Aorta (tissue), 5 donors: Measurements from ENCODE around the gene CCDC190. TPM values are rescaled to one million over a fixed set of nuclear protein-coding genes. Genes with fewer than 3 reads are reported as not detected.

Experiments
- ATAC-seq: fragments of 200-7000 bp; cut with Tn5 transposase; one replicate; pipeline ENCODE4 v1.9.1; 2022; ENCODE audit warnings: moderate library complexity; ENCODE audit not compliant: low FRiP score
- DNase-seq, 2 donors: peaks; one replicate each; pipeline ENCODE4 v3.0.0-alpha.2; 2020
- H3K27ac ChIP-seq, 2 donors: one replicate each; pipeline ENCODE4 v1.5.1; 2013; ENCODE audit warnings: low read length in 2 of 2, mild to moderate bottlenecking in 2 of 2, moderate library complexity in 2 of 2, control low read depth in 1 of 2, inconsistent platforms in 1 of 2, low read depth in 1 of 2
- H3K27me3 ChIP-seq, 2 donors: one replicate each; pipeline ENCODE4 v1.6.1; 2013; ENCODE audit warnings: control low read depth in 1 of 2, low read length in 1 of 2, mild to moderate bottlenecking in 1 of 2, moderate library complexity in 1 of 2; ENCODE audit not compliant: insufficient read depth in 2 of 2, control insufficient read depth in 1 of 2
- H3K36me3 ChIP-seq, 2 donors: one replicate each; pipeline ENCODE4 v1.6.1; 2013; ENCODE audit warnings: control low read depth in 1 of 2, low read length in 1 of 2, mild to moderate bottlenecking in 1 of 2; ENCODE audit not compliant: insufficient read depth in 2 of 2, control insufficient read depth in 1 of 2
- H3K4me1 ChIP-seq, 2 donors: one replicate each; pipeline ENCODE4 v1.6.1; 2013; ENCODE audit warnings: low read length in 2 of 2, control low read depth in 1 of 2, mild to moderate bottlenecking in 1 of 2, moderate library complexity in 1 of 2; ENCODE audit not compliant: insufficient read depth in 2 of 2, control insufficient read depth in 1 of 2
- H3K4me3 ChIP-seq, 2 donors: one replicate each; pipeline ENCODE4 v1.5.1; 2013; ENCODE audit warnings: low read length in 2 of 2, control low read depth in 1 of 2, mild to moderate bottlenecking in 1 of 2
- H3K9me3 ChIP-seq: one replicate; pipeline ENCODE4 v1.6.1; 2013; ENCODE audit warnings: mild to moderate bottlenecking, low read length; ENCODE audit not compliant: control insufficient read depth
- WGBS, 2 donors: extraction: QIAGEN DNeasy Blood & Tissue Kit; methylation state at CpG; one replicate each; pipeline ENCODE4 v1.1.7; 2013; 5-methylcytosine and 5-hydroxymethylcytosine counted together
- intact Hi-C, 2 donors: fragments of 100-400 bp; cut with DNase I; formaldehyde crosslinking; loops; one replicate each; pipeline versions ENCODE4 v1.14.2 to v1.15.0; 2022
- long read RNA-seq, 2 donors: library from polyadenylated mRNA; unstranded; transcript quantifications; one replicate each; pipeline ENCODE4 v2.0.0, GENCODE V29; 2020 to 2021
- polyA plus RNA-seq, 2 donors: library from polyadenylated mRNA; stranded (reverse); fragments of 200-250 nt; gene quantifications; one replicate each; pipeline ENCODE4 v1.2.3, GENCODE V29; 2013
- total RNA-seq, 2 donors: library from RNA; stranded (reverse); fragmentation: NEBNext Ultra II Directional; extraction: Animal tissue kit (Norgen Biotek cat#: 25700); gene quantifications; one replicate each; pipeline ENCODE4 v1.2.1, GENCODE V29; 2021
- donor health status: healthy with polysubstance abuse.
- donor health status: Bipolar disorder and iron deficiency.
- donor health status: DM: no; HTN: no; CAD: no.
- donor health status: DM: no; HTN: no; CAD: no.
- donor health status: DM: yes; HTN: yes; CAD: no.

CCDC190 gene, protein sequence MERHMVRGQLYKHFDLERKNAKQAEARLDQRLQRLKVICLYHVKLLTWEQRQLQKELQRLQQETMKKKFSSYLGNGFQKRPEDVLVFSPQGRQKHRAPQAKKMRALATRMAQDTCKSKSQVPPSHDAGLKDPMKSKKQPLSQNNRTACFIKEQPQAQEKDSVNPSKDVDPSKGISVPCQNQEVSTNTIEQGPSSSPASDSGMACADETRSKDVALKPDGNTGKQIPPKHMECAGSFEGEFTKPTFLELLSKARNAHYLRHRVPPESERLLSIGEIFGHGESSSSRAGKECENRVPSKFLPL
- total RNA-seq (1 to 10 TPM; 1.6 to 2.2 TPM), polyA plus RNA-seq (1 to 10 TPM; 1.0 to 4.1 TPM)
- long read RNA-seq, donor 1, partial matches to known transcripts, result 0 of 4 reads
- long read RNA-seq, donor 1, other reads (novel, unspliced or antisense), result 4 of 4 reads
- long read RNA-seq, donor 2, partial matches to known transcripts, result 0 of 1 reads
- long read RNA-seq, donor 2, other reads (novel, unspliced or antisense), result 1 of 1 reads

DNA sequence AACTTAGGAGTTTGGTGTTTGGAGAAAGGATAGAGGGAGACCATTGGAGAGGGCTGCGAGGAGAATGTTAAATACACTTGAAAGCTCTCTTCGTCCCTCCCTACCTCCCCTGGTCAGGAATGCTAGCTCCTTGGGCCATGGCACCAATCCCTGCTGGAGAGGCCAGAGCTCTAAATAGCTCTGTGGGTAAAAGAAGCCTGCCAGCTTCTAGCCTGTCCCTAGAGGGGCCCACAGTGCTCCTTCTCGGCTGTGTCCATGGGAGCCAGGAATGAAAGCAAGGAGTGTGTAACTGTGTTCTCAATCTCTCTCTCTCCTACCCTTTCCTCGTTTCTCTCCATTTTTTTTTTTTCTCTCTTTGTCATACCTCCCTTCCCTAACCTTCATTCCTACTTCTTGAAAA, at the start of gene CCDC190:
CCDC190 (minus strand) TSS at position 75 of the 400 bp plus-strand sequence. CDS start 1,529 bp downstream, outside the sequence.
- H3K36me3 ChIP-seq, result no peaks in the 10 kb centered on the region
- peak; percentile 80 to 84 for DNase-seq
- ATAC-seq, result peak; percentile 89
- H3K4me1 ChIP-seq, result peaks cover 8 to 18% of the 10 kb centered on the region in 2 donors
- intact Hi-C loops, result no loop called here
- H3K27ac ChIP-seq, result peak within 1 kb of the TSS; percentile 89 to 99
- WGBS, 2 donors, result 0 to 6% methylated on average over 4 of the region's 4 CpGs
- H3K9me3 ChIP-seq, result no peaks in the 10 kb centered on the region
- H3K4me3 ChIP-seq, result no peak within 1 kb of the TSS
- no peaks in the 10 kb centered on the region for H3K27me3 ChIP-seq

DNA sequence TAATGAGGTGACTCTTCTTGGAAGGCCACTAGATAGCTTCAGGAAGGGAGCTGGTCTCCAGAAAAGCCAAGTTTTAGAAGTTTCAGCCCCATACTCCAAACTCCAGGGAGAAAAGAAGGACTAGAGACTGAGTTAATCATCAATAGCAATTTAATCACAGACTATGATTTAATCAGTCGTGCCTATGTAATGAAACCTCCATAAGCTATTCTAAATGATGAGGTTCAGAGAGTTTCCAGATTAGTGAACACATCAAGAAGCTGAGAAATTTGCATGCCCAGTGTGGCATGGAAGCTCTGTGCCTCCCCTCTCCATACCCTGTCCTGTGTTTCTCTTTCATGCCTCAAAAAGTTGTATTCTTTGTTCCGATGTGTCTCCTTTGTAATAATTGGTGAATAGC, 49.2 kb upstream of the CCDC190 start:
- Histone ChIP-seq H3K27ac (no peak overlapping the region), H3K4me1 (no peaks in the 10 kb centered on the region), H3K27me3 (no peaks in the 10 kb centered on the region), H3K36me3 (no peaks in the 10 kb centered on the region), H3K9me3 (no peaks in the 10 kb centered on the region), H3K4me3 (no peak overlapping the region)
- intact Hi-C loops, result no loop called here
- ATAC-seq (no peak), DNase-seq (no peak)
- WGBS, 2 donors, result 93 to 95% methylated on average over 2 of the region's 2 CpGs

DNA sequence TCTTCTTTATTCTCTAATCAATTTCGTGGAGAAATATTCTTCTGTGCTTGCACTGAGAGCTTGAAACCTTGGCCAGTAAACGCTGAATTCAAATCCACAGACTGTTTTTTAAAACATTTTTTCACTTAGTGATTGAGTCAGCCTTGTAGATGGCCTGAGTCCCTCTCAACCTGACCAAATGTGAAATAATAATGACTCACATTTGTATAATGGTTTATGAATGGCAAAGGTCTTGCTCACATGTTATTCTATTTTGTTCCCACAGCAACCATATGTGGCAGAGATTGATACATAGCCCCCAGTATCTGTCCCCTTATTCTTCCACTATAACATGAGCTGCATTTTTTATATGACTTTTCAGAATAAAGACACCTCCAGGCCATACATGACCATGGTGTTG, 47.8 kb upstream of the CCDC190 start:
- DNase-seq, result no peak
- no peaks in the 10 kb centered on the region for H3K4me1 ChIP-seq
- WGBS, 2 donors, result 2 to 4% methylated on average over 2 of the region's 2 CpGs
- H3K36me3 ChIP-seq, result no peaks in the 10 kb centered on the region
- ATAC-seq, result peak; percentile 36
- H3K27ac ChIP-seq, result peak overlapping the region; percentile 15 to 32
- H3K9me3 ChIP-seq, result no peaks in the 10 kb centered on the region
- H3K27me3 ChIP-seq, result no peaks in the 10 kb centered on the region
- H3K4me3 ChIP-seq, result no peak overlapping the region
- intact Hi-C loops, result no loop called here

DNA sequence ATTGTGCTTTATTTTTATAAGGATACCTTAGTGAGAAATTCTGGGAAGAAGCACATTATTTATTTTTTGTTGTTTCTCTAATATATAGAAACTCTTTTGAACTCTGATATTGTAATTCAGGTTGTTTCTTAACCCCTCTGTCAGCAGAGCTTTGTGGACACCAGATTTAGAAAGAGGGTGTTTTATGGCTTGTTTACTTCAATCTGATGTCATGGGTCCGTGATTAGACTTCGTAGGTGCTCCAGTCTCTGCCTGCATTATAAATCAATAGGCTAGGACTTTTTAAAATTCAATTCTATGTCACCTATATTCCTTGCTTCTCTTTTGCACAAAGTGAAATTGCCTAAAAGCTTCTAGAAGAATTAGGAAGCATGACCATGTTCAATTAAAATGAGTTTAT, 47.3 kb upstream of the CCDC190 start:
- intact Hi-C loops, result no loop called here

DNA sequence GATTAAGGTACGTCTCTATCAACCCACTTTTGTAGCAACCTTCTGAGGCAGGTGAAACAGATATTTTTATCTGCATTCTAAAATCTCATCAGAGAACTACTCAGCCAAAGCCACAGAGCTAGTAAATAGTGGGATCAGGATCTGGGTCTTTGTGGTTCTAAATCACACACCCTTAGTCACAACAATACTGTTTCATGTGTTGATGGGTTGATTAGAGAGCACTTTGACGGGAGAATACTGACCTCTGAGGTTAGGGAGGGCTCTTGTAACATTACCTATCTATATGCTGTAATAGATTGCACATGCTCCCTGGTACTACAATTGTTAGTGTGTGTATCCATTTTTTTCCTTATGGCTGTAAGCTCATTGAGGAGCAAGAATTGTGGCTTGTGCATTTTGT, 45.5 kb upstream of the CCDC190 start:
- Histone ChIP-seq H3K4me3 (no peak overlapping the region), H3K27ac (no peak overlapping the region), H3K4me1 (no peaks in the 10 kb centered on the region), H3K9me3 (no peaks in the 10 kb centered on the region), H3K36me3 (no peaks in the 10 kb centered on the region), H3K27me3 (no peaks in the 10 kb centered on the region)
- intact Hi-C loops, result no loop called here
- ATAC-seq, result no peak
- no peak for DNase-seq
- WGBS, 2 donors, result 93 to 97% methylated on average over 2 of the region's 2 CpGs

More for the DNA sequence above, 47.3 kb upstream of the CCDC190 start:
- DNase-seq (no peak), ATAC-seq (no peak)
- H3K36me3 ChIP-seq, result no peaks in the 10 kb centered on the region
- H3K9me3 ChIP-seq, result no peaks in the 10 kb centered on the region
- no peaks in the 10 kb centered on the region for H3K27me3 ChIP-seq
- 73 to 81% methylated on average over 2 of the region's 2 CpGs for WGBS, 2 donors
- no peaks in the 10 kb centered on the region for H3K4me1 ChIP-seq
- no peak overlapping the region for H3K4me3 ChIP-seq
- peak overlapping the region; percentile 15 to 32 for H3K27ac ChIP-seq

DNA sequence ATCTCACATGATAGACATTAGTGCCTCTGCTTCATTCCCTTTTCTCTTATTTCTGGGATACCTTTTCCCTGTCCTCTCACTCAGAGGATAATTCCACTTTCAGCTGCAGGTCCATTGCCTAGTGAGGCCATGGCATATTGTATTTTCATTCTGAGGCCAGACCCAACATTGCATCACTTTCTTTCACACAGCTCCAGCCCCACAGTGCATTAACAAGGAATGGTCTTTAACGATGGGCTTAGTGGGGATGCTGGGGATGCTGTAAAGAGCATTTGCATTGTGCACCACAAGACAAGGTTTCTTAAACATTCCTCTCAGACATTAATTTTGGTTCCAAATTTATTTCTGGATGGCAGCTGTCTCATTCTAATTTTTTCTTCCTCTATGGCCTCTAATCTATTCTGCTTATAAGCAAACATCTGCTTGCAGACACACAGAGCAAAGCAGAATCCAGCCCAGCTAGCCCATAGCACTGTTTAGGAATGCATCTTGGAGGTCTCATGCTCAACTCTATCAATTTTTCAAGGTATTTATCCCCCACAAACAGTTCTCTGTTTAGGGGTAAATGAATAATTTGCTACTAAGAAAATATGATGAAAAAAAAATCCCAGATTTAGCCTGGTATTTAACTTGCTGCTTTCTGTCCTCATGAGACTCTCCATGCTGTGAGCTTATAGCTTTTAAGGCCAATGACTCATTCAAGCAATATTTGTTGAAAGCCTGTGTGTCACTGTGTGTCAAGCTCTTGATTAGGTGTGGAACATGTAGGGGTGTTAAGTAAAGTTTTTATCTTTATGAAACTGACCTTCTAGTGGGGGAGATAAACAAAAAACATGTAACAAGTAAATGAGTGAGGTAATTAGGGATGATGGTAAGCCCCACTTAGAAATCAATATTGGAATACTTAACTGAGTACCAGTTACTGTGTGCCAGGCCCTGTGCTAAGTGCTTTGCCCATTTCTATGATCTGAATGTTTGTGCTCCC, 44.5 kb upstream of the CCDC190 start:
- Histone ChIP-seq H3K9me3 (no peaks in the 10 kb centered on the region), H3K27ac (peak overlapping the region in 1 of 2 donors; percentile 17), H3K4me1 (no peaks in the 10 kb centered on the region), H3K27me3 (no peaks in the 10 kb centered on the region), H3K36me3 (no peaks in the 10 kb centered on the region), H3K4me3 (no peak overlapping the region)
- ATAC-seq, result no peak
- DNase-seq, result no peak
- 65 to 71% methylated on average over 1 of the region's 1 CpG for WGBS, 2 donors
- intact Hi-C loops, result loop anchor here in 1 of 2 donors (2.0 kb wide), 1 partner anchor 27 kb away; no protein-coding TSS in a partner anchor

DNA sequence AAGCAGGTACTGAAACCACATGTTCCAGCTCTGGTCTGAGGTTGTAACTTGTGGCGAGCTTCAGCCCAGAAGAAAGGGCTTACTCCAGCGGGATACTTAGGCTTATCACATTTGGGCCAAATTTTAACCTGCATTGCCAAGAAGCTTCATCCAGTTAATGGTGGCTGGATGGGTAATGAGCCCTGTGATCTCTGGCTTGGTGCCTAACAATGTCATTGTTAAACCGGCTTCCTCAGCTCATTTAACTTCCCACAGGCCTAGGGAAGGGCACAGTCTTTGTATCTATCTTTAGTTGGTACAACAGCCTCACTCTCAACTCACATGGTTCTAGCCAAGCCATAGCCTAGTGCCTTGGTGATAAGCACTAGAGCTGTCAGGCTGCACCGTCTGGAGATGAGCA, 43.6 kb upstream of the CCDC190 start:
- H3K27ac ChIP-seq, result peak overlapping the region in 1 of 2 donors; percentile 17
- WGBS, 2 donors, result 69 to 72% methylated on average over 4 of the region's 4 CpGs
- intact Hi-C loops, result loop anchor here in 1 of 2 donors (2.0 kb wide), 1 partner anchor 26 kb away; no protein-coding TSS in a partner anchor
- no peaks in the 10 kb centered on the region for H3K27me3 ChIP-seq
- no peak for DNase-seq
- no peak for ATAC-seq
- no peaks in the 10 kb centered on the region for H3K4me1 ChIP-seq
- H3K4me3 ChIP-seq, result no peak overlapping the region
- no peaks in the 10 kb centered on the region for H3K36me3 ChIP-seq
- H3K9me3 ChIP-seq, result no peaks in the 10 kb centered on the region

DNA sequence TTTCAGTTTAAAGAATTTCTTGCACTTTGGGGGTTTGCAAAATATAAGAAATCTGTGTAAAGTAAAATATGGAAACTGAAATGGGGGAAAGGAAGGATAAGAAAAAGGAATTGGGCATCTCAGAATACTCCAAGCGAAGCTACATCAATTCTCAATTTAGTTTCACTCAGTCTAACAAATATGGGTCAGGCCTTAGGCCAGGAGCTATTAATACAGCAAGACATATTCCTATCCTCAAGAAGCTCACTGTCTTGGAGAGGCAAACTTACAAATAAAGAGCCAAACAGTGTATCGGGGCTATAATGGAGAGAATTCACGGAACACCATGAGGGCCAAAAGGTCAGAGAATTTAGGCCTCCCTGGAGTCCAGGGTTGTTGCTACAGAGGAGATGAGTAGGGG, 43.0 kb upstream of the CCDC190 start:
- no peak overlapping the region for H3K27ac ChIP-seq
- 98 to 99% methylated on average over 3 of the region's 3 CpGs for WGBS, 2 donors
- no peak for DNase-seq
- intact Hi-C loops, result loop anchor here in 1 of 2 donors (2.0 kb wide), 1 partner anchor 25 kb away; no protein-coding TSS in a partner anchor
- no peaks in the 10 kb centered on the region for H3K27me3 ChIP-seq
- H3K9me3 ChIP-seq, result no peaks in the 10 kb centered on the region
- ATAC-seq, result no peak
- H3K4me3 ChIP-seq, result no peak overlapping the region
- H3K36me3 ChIP-seq, result no peaks in the 10 kb centered on the region
- no peaks in the 10 kb centered on the region for H3K4me1 ChIP-seq
